ENCODE measurements around the gene PRKAR2B.

The PRKAR2B gene

DNA sequence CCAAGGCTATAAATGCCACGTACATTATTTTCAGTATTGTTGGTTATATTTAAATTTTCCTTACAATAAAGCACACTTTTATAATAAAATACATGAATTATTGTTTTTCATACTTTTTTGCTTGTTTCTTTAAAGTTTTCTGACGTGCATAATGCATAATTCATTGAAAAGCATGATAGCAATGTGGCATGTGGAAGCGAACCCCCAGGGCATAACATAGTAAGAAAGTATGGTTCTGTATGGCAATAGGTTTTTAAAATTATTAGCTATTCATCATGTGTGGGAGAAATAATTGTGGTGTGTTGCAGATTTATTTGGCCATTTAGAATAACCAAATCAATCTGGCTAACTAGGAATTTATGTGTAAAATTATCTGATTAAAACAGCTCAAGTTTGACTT, 116.9 kb downstream of the PRKAR2B start:
- no peak for DNase-seq

DNA sequence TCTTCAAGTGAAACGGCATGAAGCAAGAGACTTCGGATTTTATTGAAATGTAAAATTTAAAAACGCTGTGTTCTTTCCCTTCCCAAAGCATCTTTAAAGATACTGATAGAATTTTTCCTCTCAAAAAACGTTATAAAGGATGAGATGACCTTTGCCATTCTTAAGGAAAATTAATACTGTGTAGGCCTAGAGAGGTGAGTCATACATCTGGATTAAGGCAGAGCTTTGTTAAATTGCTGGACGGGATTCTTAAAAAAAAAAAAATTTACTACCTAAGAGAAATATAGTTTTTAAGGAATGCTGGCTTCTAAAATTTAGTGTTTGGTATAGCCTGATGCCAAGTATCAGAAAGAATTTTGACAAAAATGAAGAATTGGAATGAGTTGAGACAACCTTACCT, 118.0 kb downstream of the PRKAR2B start:
- no peak for DNase-seq

DNA sequence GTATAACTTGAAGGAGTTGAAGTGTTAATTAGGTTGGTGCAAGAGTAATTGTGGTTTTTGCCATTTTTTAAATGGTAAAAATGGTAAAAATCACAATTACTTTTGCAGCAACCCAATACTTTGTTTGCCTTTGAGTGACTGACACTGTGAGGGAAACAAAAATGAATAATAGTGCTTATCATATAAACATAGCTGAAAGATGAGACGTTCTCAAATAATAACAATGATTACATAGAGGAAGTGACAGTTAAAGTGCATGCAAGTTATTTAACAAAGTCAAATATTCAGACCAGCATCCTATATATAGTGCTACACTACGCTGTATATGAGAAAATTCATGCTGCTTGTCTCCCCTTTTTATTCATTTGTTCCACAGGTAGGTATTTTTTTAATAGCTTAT, 119.6 kb downstream of the PRKAR2B start:
- no peak for DNase-seq

DNA sequence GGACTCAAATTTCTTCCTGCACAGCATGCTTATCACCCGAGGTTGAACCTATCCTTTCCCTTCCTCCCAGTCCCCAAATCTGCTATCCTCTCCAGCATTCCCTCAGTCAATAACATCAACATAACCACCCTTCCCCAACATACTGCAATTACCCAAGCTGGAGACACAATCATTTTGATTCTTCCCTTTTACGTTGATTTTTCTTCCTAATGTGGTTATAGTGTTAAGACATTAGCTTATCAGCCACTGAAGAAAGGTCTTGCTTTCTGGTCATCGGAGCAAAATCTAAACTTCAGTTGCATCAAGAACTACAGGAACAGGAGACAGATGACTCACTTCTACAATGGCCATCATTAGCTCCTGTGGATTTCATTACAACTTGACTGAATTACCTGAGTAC, 120.8 kb downstream of the PRKAR2B start:
- DNase-seq: no peak

DNA sequence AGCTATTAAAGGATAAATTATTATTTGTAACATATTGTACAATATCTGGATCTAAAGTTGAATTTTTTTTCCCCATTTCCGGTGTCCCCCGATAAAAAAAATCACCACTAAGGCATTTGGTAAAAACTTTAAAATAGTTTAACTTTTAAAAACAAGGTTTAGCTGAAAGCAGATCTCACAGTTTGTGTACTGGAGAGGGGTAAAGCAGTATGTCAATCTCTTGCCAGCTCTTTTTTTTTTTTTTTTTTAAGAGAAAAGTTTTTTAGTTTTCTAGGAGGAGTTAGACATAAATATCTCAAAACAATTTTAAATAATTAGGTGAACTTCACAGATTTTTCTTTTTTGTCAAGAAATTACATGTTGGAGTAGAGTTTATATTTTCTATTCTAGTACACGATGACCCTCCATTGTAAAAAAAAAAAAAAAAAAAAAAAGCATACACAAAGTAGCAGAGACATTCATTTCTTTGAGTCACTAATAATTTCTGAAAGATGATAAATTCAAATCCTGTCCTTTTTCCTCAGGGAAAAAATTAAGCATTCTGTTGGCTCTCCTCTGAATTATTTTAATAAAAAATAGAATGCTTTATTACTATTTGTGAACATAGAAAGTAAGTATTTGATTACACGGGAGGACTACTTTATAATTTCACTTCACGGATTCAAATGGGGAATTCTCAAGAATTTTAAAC, 122.4 kb downstream of the PRKAR2B start:
- no peak for DNase-seq

DNA sequence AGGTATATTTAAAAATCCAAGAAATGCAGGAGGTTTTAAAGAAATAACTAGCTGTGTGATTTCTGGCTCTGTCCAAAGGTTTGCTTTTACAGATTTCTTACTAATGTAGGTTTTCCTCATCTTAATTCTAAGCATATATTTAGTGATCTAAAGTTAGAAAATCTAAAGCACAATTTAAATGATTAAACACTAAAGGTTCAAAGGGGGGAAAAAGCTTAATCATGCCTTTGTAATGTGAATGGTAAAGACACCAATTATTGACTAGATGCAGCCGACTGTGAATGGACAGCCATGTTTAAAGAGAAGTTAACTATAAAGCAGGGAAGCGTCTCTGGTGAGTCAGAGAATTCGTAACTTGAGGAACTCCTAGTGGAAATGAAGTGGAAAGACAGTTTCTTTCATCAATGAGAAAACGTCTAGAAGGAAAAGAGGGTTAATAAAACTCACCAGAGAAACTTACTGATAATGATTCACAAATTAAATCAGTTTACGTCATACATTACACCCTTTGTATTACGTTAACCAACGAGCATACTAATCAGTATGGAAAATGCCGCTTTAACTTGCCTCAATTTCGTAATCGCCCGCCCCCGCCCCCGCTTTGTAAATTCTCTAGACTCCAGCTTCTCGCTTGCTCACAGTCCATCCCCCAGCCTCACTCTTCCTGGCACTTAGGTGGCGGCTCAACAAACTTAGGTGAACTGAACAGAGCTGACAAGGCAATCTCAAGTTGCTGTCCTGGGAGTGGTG, 123.2 kb downstream of the PRKAR2B start:
- DNase-seq: peak; percentile 82 to 84

DNA sequence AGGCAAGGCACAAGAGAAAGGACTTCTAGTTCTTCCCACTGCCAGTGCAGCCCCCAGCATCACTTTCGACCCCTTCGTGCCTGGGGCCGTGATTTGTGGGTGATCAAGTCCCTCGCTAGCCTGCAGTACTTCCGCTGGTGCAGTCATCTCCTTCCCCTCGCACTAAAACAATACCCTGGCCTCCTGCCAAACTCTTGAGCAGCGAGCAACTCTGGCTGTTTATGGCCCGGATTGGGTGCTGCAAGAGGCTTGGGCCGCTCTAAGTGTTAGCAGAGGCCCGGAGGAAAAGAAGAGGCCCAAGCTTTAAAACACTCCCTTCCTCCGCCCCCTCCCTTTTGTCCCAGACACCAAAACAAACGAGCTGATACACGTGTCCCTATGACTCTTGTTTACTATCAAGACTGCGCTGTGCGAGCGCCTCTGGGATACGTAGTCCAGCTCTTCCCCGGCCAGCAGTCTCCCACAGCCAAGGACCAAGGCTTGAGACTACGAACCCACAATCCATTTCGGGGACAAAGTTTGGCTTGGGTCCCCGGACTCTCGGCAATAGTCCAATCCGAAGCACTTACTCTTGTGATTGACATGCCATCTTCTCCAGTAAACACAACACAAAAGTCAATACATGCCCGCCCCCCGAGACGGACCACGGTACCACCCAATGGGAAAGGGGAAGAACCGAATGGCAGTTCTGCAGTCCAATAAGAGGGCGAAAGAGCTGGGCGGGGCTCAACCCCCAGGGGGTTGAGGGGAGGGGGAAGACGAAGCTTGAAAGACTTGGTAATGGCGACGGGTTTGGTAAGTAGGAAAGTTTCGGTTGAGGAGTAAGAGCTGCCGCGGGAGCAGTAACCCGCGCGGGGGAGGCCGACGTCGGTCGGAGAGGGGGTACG, 124.0 kb downstream of the PRKAR2B start, which contains the start of gene HBP1:
Gene HBP1, plus strand, starts transcription at position 771 of the 887 bp plus-strand sequence. CDS start 10,891 bp downstream, outside the sequence.
- peak; percentile 100 for DNase-seq

DNA sequence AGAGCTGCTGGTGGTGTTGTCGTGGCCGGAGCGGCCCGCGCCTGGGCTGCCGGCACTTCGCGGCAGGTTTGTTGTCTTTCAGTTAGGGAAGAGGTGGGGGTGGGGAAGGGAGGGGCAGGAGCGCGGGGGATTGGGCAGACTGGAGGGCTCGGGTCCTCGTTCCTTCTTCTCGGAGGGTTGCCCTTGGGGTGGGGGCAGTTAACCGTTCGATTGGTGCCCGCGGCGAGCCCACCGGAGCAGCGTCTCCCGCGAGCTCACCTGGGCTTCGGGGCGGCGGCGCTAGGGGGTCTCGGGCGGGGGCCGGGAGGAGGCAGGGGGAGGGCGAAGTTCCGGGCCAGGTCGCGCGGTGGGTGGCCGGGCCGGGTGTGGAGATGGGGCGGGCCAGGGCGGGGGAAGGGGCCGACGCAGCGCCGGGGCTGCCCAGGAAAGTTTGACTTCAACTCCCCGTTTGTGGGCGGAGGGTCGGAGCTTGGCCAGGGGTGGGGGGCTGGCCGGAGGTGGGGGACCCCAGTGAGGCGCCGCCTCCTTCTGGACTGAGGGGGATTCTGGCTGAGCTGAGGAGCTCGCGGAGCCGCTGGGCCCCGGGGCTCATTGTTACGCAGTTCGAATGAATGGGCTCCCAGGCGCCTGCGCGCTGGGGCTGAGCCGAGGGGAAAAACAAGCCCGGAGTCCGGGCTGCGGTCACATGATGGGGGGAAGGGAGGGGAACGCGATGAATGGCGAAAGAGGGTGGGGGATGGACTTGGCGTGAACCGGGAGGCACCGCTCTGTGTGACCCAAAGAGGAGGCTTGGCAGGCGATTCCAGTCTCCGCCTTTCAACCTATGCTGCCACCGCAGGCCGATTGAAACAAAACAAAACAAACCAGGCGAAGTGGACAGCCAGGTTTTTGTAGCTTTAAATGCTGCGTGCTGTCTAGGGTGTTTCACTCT, 124.9 kb downstream of the PRKAR2B start:
- peak; percentile 98 for DNase-seq

DNA sequence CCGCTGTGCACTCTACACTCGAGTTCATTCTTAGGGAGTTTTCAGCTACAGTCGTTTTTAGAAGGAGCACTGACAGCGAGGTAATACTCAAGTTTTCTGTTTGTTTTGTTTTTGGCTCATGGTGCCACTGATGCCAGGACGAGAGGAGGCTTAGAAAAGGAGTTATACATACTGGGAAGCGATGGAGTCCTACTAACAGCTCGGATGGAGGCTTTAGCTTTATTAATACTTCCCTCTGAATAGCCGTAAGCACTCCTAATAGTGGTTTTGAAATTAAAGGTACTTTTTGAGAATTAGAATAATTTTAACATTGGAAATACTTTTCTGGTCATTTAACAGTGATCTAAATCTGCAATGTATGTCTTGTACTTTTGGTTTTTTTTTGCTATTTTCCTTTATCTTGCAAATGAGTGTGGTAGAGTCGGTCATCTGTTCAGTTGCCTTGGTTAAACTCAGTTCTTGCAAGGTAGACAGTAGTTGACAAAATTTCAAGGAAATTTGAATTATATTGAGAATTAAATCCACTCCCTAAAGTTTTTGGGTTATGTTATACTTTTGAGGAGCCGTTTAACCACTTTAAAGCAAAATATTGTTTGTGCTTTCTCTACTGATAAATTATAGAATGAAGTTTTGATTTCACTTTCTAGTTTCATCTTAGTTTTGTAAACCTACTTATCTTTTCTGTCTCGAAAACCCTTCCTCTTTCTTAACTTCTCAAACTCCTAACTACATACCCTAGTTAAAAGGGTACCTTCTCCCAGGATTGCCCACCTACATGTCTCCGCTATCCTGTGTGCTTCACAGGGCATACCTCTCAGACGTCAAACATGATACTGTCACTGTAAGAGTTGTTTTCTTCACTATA, 125.8 kb downstream of the PRKAR2B start:
- no peak for DNase-seq

DNA sequence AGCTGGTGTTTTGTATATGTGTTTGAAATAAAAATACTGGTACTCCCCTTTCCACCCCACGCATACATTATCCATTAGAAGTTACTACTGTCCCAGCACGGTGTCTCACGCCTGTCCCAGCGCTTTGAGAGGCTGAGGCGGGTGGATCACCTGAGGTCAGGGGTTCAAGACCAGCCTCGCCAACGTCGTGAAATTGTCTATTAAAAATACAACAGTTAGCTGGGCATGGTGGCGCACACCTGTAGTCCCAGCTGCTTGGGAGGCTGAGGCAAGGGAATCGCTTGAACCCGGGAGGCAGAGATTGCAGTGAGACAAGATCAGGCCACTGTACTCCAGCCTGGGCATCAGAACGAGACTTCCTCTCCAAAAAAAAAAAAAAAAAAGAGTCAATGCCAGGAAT, 127.0 kb downstream of the PRKAR2B start:
- no peak for DNase-seq

DNA sequence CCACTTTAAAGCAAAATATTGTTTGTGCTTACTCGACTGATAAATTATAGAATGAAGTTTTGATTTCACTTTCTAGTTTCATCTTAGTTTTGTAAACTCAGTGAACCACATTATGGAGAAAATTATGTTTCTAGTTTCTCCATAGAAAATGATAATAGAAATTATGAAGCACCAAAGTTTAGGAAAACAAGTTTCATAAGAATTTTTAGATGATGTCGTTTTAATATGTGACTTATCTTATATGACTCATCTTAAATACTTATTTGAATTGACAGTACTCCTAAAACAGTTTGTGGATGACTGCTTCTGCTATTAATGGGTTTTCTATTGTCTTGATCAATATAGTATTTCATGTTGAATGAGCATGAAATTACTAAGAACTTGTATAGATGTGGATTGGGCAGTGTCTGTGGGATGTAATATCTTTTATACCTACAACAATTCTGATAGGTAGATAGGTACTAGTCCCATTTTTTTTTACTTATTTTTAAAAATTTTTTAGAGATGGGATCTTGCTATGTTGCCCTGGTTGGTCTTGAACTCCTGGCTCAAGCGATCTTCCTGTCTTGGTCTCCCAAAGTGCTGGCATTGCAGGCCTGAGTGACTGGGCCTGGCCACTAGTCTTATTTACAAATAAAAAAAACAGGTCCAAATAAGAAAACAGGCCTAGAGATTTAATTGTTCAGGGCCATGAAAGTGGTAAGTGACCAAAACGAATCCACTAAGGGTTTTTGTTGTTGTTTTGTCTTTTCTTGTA, 127.9 kb downstream of the PRKAR2B start:
- no peak for DNase-seq

DNA sequence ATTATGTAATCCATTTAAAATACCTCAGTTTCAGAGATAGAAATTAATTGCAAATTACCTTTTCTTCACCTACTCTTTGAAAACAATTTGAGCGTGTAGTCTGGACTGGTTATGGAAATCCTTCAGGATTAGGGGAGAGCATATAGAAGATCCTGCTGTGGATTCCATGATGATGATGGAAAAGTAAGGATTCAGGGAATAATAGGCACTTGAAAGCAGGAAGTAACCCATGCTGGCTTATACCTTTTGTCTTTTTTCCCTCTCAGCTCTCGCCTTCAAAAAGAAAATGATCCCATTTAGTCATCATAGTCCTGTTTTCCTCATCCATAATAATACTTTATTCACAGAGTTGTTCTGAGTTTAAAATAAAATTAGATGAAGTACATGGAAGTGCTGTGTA, 128.7 kb downstream of the PRKAR2B start:
- DNase-seq: no peak

DNA sequence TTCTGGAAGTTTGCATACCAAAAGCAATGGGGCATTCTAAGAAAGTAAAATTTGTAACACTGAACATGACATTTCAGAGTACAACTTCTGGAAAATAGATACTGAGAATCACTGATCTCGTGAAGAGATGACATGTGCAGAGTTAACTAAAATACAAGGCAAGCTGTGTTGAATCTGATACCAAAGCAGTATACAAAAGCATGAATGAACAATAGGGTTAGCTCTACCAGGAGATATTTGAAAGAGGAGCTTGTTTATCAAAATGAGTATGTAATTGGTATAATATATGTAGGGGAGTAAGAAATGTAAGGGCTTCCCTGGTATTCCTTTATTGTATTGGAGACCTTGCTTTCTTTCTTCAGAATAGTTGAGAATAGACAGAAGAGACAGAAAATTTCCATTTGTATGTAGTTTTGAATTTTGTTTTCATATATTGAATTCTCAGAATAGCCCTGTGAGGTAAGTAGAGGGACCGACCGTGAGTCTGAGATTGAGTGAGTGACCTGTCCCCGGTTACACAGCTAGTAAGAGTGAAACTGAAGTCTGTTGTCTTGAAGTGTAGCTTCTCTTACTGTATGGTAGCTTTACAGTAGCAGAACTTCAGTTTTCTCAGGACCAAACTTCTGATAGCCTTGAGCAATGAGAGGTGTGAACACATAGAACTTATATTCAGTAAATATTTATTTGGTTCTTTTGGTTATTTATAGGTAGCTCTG, 129.3 kb downstream of the PRKAR2B start:
- no peak for DNase-seq

DNA sequence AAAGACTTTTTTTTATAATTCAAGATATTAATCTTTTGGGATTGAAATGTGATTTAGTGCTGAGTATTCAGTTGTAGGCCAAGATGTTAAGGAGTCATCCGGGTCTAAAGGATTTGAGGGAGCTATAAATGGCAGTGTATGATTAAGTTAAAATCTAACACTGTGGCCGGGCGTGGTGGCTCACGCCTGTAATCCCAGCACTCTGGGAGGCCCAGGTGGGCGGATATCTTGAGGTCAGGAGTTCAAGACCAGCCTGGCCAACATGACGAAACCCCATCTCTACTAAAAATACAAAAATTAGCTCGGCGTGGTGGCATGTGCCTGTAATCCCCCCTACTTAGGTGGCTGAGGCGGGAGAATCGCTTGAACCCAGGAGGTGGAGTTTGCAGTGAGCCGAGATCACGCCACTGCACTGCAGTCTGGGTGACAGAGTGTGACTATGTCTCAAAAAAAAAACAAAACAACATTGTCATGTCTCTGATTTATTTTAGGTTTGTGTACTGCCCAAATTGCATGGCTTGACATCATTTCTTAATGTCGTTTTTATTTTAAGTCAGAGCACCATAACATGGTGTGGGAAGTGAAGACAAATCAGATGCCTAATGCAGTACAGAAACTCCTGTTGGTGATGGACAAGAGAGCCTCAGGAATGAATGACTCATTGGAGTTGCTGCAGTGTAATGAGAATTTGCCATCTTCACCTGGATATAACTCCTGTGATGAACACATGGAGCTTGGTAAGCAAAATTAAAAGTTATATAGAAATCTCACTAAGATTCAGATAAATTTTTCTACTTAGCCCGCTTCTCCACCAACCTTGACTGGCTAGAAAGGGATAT, 135.0 kb downstream of the PRKAR2B start:
- DNase-seq: no peak

DNA sequence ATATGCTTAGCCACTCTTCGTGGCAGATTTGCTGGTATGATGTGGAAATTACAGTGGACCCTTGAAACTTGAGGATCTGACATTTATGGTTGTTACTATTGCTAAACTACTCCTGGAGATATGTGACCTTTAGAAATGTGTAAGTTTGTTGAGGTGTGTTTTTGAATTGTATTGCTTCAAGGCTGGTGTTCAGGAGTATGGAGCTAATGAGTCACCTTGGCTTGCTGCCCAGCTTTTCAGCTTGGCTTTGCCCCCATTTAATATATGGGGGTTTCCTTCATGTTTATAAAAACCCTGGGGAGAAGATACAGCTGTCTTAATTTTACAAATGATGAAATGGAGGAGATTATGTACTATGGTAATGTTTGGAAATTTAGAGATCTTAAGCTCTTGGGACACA, 135.9 kb downstream of the PRKAR2B start:
- DNase-seq: no peak

DNA sequence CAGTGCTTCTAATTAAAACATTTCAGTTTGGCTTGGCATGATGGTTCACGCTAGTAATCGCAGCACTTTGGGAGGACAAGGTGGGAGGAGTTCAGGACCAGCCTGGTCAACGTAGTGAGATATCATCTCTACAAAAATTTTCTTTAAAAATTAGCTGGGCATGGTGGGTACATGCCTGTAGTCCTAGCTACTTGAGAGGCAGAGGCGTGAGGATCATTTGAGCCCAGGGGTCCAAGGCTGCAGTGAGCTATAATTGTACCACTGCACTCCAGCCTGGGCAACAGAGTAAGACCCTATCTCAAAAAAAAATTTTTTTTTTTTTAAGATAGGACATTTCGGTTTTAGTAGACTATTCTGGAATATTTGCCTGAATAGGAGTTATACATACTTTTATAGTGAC, 136.7 kb downstream of the PRKAR2B start:
- DNase-seq: no peak

DNA sequence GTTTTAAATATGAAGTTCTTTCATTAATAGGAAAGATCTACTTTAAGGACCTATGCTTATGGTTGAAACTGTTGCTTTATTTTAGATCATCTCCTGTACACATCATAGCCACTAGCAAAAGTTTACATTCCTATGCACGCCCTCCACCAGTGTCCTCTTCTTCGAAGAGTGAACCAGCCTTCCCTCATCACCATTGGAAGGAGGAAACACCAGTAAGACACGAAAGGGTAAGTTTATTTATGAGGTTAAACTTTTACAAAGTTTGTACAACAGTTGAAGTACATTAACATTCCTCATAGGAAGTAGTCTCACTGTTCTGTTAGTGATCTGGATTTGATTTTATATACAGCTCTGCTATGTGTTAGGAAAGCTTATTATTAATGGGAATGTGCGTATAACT, 141.2 kb downstream of the PRKAR2B start:
- DNase-seq: no peak

DNA sequence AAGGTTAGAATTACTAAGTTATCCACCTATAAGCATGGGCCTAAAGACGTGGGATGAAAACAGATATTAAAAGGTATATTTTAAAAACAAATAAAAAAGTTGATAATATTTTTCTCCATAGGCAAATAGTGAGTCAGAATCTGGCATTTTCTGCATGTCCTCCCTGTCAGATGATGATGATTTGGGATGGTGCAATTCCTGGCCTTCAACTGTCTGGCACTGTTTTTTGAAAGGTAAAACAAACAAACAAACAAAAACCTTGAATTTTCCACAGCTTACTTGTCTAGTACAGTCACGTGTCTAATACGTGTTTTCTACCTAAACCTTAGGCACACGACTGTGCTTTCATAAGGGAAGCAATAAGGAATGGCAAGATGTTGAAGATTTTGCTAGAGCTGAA, 141.7 kb downstream of the PRKAR2B start:
- no peak for DNase-seq

DNA sequence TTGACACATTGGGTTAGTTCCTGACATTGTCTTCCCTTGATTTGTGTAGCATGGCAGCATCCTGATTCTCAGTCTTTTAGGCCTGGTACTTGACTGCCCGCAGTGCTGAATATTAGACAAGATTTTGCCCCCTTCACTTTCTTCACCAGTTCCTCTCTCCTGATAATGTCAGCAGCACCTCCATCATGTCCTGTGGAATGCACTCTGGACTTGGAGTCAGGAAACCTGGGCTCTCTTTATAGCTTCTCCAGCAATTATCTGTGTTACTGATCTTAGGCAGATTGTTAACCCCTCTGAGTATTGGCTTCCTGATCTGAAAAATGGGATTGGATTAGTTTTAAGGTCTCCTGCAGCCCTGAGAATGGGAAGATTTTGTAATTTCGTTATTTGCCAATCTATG, 143.3 kb downstream of the PRKAR2B start:
- no peak for DNase-seq

Data from inflammatory macrophage (primary cell).